ENCODE data around the gene NAT16.
A peak's percentile ranks its signal among the peaks of the same experiment; 100 is the strongest.

NAT16 gene

GRCh38 chr7:101222275-101222830 lies 42.3 kb upstream of the NAT16 start:
- Histone ChIP-seq H4K20me1 (ENCODE audit: insufficient read depth) (no peaks in the 10 kb centered on the region), H3K27me3 (ENCODE audit: insufficient read depth, low read depth) (no peaks in the 10 kb centered on the region), H3K4me1 (ENCODE audit: low read depth, poor library complexity, severe bottlenecking) (no peaks in the 10 kb centered on the region), H3K4me2 (no peak overlapping the region), H3K36me3 (ENCODE audit: insufficient read depth) (no peaks in the 10 kb centered on the region), H3K27ac (no peak overlapping the region), H3K9ac (no peak overlapping the region), H3K79me2 (ENCODE audit: insufficient read depth, low read depth) (peaks cover 9% of the 10 kb centered on the region; the same call in 1 of the 2 replicates), H3K4me3 (IDR thresholded peaks at IDR 0.05; ENCODE audit: insufficient read depth, low read depth, low read length) (no peak overlapping the region), H2AFZ (ENCODE audit: low read depth) (no peak overlapping the region)
- TF ChIP-seq, protein P1, sequence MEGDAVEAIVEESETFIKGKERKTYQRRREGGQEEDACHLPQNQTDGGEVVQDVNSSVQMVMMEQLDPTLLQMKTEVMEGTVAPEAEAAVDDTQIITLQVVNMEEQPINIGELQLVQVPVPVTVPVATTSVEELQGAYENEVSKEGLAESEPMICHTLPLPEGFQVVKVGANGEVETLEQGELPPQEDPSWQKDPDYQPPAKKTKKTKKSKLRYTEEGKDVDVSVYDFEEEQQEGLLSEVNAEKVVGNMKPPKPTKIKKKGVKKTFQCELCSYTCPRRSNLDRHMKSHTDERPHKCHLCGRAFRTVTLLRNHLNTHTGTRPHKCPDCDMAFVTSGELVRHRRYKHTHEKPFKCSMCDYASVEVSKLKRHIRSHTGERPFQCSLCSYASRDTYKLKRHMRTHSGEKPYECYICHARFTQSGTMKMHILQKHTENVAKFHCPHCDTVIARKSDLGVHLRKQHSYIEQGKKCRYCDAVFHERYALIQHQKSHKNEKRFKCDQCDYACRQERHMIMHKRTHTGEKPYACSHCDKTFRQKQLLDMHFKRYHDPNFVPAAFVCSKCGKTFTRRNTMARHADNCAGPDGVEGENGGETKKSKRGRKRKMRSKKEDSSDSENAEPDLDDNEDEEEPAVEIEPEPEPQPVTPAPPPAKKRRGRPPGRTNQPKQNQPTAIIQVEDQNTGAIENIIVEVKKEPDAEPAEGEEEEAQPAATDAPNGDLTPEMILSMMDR (conservative IDR thresholded peaks at IDR 0.05; ENCODE audit: low read depth, low read length): no peak

DNA sequence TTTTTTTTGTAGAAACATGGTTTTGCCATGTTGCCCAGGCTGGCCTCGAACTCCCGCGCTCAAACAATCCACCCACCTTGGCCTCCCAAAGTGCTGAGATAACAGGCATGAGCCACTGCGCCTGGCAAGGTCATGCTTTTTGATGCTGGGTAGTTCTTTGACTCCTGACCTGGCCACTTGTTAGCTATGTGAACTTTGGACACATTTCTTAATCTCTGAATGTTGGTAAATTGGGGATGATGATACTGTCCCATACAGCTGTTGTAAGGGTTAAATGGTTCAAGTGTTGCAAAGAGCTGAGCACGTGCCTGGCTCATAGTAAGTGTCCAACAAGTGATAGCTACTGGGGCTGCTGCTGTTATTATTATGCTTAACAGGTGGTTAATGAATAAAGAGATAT lies 40.2 kb upstream of the NAT16 start:
- Histone ChIP-seq H2AFZ (ENCODE audit: low read depth) (no peak overlapping the region), H3K4me1 (ENCODE audit: low read depth, poor library complexity, severe bottlenecking) (peaks cover 4% of the 10 kb centered on the region), H3K4me3 (IDR thresholded peaks at IDR 0.05; ENCODE audit: insufficient read depth, low read depth, low read length) (no peak overlapping the region), H3K9ac (no peak overlapping the region), H3K27ac (no peak overlapping the region), H3K27me3 (ENCODE audit: insufficient read depth, low read depth) (no peaks in the 10 kb centered on the region), H3K36me3 (ENCODE audit: insufficient read depth) (no peaks in the 10 kb centered on the region), H3K4me2 (no peak overlapping the region), H3K79me2 (ENCODE audit: insufficient read depth, low read depth) (peaks cover 9% of the 10 kb centered on the region; the same call in 1 of the 2 replicates), H4K20me1 (ENCODE audit: insufficient read depth) (no peaks in the 10 kb centered on the region)
- TF ChIP-seq, protein P1 (conservative IDR thresholded peaks at IDR 0.05; ENCODE audit: low read depth, low read length): no peak

- H3K4me1 ChIP-seq (ENCODE audit: low read depth, poor library complexity, severe bottlenecking): peaks cover 15% of the 10 kb centered on the region
- TF ChIP-seq, protein P1 (conservative IDR thresholded peaks at IDR 0.05; ENCODE audit: low read depth, low read length): no peak
Observed at GRCh38 chr7:101218236-101219125, 38.4 kb upstream of the NAT16 start.

DNA sequence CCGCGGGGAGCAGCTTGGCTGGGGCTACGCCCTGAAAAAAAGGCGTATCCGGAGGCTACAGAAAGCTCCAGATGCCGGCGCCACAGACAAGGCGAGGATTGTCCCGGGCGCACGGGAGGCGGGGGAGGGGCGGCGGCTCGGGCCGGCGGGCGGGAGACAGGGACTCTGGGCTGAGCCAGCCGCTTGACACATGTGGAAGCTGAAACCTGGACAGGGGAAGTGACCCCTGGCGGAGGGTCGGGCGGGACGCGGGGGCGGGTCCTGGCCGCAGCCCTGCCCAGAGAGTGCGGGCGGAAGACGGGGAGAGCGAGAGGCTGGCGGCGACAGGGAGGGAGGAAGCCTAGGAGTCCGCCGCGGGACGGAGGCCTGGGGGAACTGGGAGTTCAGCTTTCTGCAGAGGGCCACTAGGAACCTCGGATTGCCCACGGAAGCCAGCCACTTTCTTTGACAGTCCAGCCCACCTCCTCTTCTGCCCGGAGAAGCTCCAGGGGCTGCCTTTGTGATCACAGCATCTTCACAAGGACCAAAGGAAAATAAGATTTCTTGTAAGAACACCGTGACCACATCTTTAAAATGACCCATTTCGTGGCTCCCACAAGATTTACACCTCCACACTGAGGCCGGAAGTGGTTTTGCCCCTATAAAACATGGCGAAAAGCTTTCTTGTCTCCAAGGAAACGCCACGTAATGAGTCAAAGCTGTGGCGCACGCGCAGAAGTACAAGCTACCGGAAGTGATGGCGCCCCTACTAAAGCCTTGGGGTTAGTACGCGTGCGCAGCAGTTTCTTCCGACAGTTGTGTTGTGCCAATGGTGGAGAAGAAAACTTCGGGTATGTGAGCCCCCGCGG lies 37.5 kb upstream of the NAT16 start, which contains the start of the genes PLOD3 and ZNHIT1:
PLOD3 (minus strand) TSS at position 194 of the 848 bp plus-strand sequence. CDS start 307 bp downstream, outside the sequence.
ZNHIT1 (plus strand) TSS at position 778 of the 848 bp plus-strand sequence; CDS start at position 809, 31 bp downstream.
- H3K4me3 ChIP-seq (IDR thresholded peaks at IDR 0.05; ENCODE audit: insufficient read depth, low read depth, low read length): peak within 1 kb of the TSS; percentile 62
- H3K4me1 ChIP-seq (ENCODE audit: low read depth, poor library complexity, severe bottlenecking): peaks cover 15% of the 10 kb centered on the region
- peak within 1 kb of the TSS; percentile 76 for H3K27ac ChIP-seq
- no peaks in the 10 kb centered on the region for H4K20me1 ChIP-seq (ENCODE audit: insufficient read depth)
- peaks cover 9% of the 10 kb centered on the region; the same call in 1 of the 2 replicates for H3K79me2 ChIP-seq (ENCODE audit: insufficient read depth, low read depth)
- H3K27me3 ChIP-seq (ENCODE audit: insufficient read depth, low read depth): no peaks in the 10 kb centered on the region
- TF ChIP-seq, protein P1 (conservative IDR thresholded peaks at IDR 0.05; ENCODE audit: low read depth, low read length): 0 out of 2 replicates have a peak, but pooled peaks have one; percentile 9
- peak within 1 kb of the TSS; percentile 87 for H2AFZ ChIP-seq (ENCODE audit: low read depth)
- H3K4me2 ChIP-seq: peak within 1 kb of the TSS; percentile 79
- peak within 1 kb of the TSS; percentile 72 for H3K9ac ChIP-seq
- H3K36me3 ChIP-seq (ENCODE audit: insufficient read depth): no peaks in the 10 kb centered on the region

More at GRCh38 chr7:101218236-101219125, 38.4 kb upstream of the NAT16 start:
- H3K79me2 ChIP-seq (ENCODE audit: insufficient read depth, low read depth): peaks cover 9% of the 10 kb centered on the region; the same call in 1 of the 2 replicates
- no peaks in the 10 kb centered on the region for H3K36me3 ChIP-seq (ENCODE audit: insufficient read depth)
- H3K27me3 ChIP-seq (ENCODE audit: insufficient read depth, low read depth): no peaks in the 10 kb centered on the region
- no peaks in the 10 kb centered on the region for H4K20me1 ChIP-seq (ENCODE audit: insufficient read depth)
- H3K4me3 ChIP-seq (IDR thresholded peaks at IDR 0.05; ENCODE audit: insufficient read depth, low read depth, low read length): peak overlapping the region; percentile 12
- no peak overlapping the region; the same call in 1 of the 2 replicates for H3K27ac ChIP-seq
- H3K4me2 ChIP-seq: peak overlapping the region; percentile 78
- peak overlapping the region; percentile 20; the same call in 1 of the 2 replicates for H3K9ac ChIP-seq
- H2AFZ ChIP-seq (ENCODE audit: low read depth): peak overlapping the region; percentile 87
